IgD-negative memory B cell (primary cell): ENCODE results near the gene GNG14. TPM values are rescaled to one million over a fixed set of nuclear protein-coding genes. Genes with fewer than 3 reads are reported as not detected.
A peak's percentile ranks its signal among the peaks of the same experiment; 100 is the strongest.

ENCODE experiments used
- H3K27ac Mint-ChIP-seq, 3 donors: one replicate each; pipeline ENCODE4 v1.8.0; 2020 to 2022; ENCODE audit warnings: mild to moderate bottlenecking in 3 of 3, mixed read lengths in 3 of 3, moderate library complexity in 1 of 3
- H3K27me3 Mint-ChIP-seq: one replicate; pipeline ENCODE4 v1.8.0; 2021; ENCODE audit warnings: mixed read lengths
- H3K36me3 Mint-ChIP-seq: one replicate; pipeline ENCODE4 v1.8.0; 2020; ENCODE audit warnings: mild to moderate bottlenecking, mixed read lengths
- H3K4me1 Mint-ChIP-seq, 3 donors: one replicate each; pipeline ENCODE4 v1.8.0; 2020 to 2022; ENCODE audit warnings: mixed read lengths in 3 of 3, mild to moderate bottlenecking in 1 of 3
- H3K4me3 Mint-ChIP-seq, 4 donors: one replicate each; pipeline ENCODE4 v1.8.0; 2020 to 2022; ENCODE audit warnings: mild to moderate bottlenecking in 4 of 4, mixed read lengths in 4 of 4, moderate library complexity in 3 of 4
- H3K9me3 Mint-ChIP-seq, 3 donors: one replicate each; pipeline ENCODE4 v1.8.0; 2020 to 2021; ENCODE audit warnings: mixed read lengths in 3 of 3, mild to moderate bottlenecking in 1 of 3
- polyA plus RNA-seq: library from polyadenylated mRNA; unstranded; fragments of 300-500 nt; fragmentation: Illumina TruSeq; gene quantifications from one replicate; pipeline ENCODE4 v1.2.3, GENCODE V29; 2021

Gene GNG14
- polyA plus RNA-seq, 1 donor from 2014 or later, result not detected

DNA sequence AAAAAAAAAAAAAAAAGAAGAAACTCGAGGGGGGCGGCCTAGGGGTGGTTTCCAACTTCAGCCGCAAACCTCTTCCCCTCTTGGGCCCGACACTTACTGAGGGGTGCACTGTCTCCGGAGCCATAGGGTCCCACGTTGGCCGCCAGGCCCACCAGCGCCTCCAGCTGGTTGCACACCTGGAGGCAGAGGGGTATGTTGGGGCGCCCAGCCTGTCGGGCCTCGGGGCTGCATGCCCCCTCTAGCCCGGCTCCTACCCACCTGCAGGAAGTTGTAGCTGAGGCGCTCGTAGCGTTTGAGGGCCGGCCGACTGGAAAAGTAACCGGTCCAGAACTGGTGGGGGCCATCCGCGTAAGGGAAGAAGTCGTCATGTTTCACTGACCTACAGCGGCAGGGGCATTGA, 29.8 kb upstream of the GNG14 start:
- H3K27ac Mint-ChIP-seq, result no peak overlapping the region
- H3K9me3 Mint-ChIP-seq, result no peaks in the 10 kb centered on the region
- H3K4me1 Mint-ChIP-seq, result peaks cover 0 to 4% (median 0%) of the 10 kb centered on the region in 3 donors
- H3K36me3 Mint-ChIP-seq, result peaks cover 12% of the 10 kb centered on the region
- no peaks in the 10 kb centered on the region for H3K27me3 Mint-ChIP-seq
- H3K4me3 Mint-ChIP-seq, result no peak overlapping the region

DNA sequence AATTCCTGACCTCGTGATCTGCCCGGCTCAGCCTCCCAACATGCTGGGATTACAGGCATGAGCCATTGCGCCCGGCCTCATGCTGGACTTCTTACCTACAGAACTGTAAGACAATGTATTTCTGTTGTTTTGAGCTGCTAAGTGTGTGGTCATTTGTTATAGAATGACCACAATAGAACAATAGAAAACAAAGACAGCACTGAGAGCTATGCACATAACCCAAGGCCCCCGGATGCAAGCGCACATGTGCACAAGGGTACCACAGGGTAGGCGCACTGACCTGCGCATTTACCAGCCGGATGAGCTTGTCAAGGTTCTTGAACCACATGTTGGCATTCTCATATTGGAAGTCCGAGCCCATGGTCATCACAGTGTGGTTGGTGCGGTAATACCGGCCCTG, 26.8 kb upstream of the GNG14 start:
- Mint-ChIP-seq H3K27ac (no peak overlapping the region), H3K36me3 (peaks cover 6% of the 10 kb centered on the region)

DNA sequence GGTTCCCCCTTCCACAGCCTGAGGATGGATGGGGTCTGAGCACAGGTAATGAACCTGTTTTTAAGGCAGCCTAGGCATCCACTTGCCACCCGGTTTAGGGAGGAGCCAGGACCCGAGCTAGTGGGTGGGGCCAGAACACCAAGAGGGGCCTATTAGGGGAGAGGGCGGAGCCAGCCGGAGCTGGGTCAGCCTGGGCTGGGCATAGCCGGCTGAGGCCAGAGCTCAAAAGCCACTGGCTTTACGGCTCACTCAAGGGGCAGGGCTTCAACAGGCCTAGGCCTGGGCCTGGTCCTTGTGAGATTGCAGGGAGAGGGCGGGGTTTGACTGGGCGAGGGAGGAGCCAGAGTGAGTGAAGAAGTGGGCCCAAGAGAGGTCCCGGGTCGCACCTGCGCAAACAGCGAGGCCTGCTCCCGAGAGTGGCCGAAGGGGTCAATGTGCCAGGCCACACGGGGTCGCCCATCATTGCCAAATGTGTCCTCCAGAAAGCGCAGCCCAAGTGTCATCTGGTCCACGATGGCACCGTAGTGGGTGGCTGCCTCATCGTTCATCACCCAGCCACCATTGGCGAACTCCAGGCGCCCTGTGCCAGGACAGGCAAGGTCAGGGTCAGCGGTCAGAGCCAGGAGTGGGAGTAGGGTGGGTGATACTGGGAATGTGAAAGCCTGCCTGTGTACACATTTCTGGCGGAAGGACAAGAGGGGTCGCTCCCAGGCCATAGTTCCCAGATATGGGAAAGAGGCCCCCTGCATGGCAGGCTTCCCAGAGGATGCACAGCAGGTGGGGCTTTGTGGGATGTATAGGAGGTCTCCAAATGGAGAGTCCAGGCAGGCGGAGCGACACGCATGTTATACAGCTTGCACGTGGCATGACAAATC, 23.2 kb upstream of the GNG14 start:
- Mint-ChIP-seq H3K27ac (peak overlapping the region; percentile 95 to 99 (median 98)), H3K9me3 (no peaks in the 10 kb centered on the region), H3K27me3 (no peaks in the 10 kb centered on the region), H3K4me1 (peaks cover 18 to 25% (median 18%) of the 10 kb centered on the region in 3 donors), H3K4me3 (peak overlapping the region; percentile 95 to 98 (median 96)), H3K36me3 (peaks cover 5% of the 10 kb centered on the region)

More for the DNA sequence above, 26.8 kb upstream of the GNG14 start:
- Mint-ChIP-seq H3K9me3 (no peaks in the 10 kb centered on the region), H3K27me3 (no peaks in the 10 kb centered on the region), H3K4me3 (peak overlapping the region in 1 of 4 donors; percentile 29), H3K4me1 (peaks cover 6 to 9% (median 7%) of the 10 kb centered on the region in 3 donors)

DNA sequence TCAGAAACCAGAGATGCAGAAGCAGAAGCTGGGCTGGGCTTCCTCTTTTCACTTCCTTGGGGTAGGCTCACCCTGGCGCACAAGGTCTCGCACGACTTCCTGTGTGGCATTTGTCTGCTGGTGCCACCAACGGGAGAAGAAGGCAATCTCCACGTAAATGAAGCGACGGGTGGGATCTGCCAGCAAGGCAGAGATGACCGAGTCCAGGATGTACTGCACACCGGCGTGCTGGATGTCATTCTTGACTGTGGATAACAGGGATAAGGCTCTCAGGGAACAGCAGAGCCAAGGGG, 22.6 kb upstream of the GNG14 start:
- peak overlapping the region; percentile 95 to 98 (median 96) for H3K4me3 Mint-ChIP-seq
- H3K9me3 Mint-ChIP-seq, result no peaks in the 10 kb centered on the region
- H3K36me3 Mint-ChIP-seq, result peaks cover 3% of the 10 kb centered on the region
- no peaks in the 10 kb centered on the region for H3K27me3 Mint-ChIP-seq
- H3K27ac Mint-ChIP-seq, result peak overlapping the region; percentile 95 to 99 (median 98)
- H3K4me1 Mint-ChIP-seq, result peaks cover 16 to 25% (median 19%) of the 10 kb centered on the region in 3 donors

DNA sequence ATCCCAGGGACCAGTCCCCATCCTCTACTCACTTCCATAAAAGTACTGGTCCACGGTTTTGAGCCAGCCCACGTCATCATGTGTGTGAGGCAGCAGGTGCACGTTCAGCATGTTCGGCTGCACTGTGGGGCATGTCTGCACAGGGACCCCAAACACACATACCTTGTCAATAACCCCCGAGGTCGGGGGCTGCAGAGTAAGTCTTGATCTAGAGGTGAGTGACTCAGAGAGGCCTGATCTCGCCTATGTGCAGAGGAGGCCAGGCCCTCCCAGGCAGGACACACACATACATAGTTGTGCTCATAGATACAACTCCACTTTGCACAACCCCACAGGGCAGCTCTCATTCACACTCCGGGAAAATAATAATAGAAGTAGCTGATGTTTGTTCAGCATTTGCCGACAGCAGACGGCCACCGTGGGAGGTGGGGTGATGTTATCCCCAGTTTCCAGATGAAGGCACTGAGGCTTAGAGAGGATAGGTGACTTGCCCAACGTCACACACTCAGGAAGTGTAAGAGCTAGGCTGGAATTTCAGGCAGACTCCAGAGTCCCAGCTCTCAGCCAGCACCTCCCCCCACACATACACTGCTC, 22.0 kb upstream of the GNG14 start:
- H3K9me3 Mint-ChIP-seq, result no peaks in the 10 kb centered on the region
- H3K4me1 Mint-ChIP-seq, result peaks cover 16 to 25% (median 19%) of the 10 kb centered on the region in 3 donors
- H3K4me3 Mint-ChIP-seq, result peak overlapping the region; percentile 95 to 98 (median 96)
- no peaks in the 10 kb centered on the region for H3K36me3 Mint-ChIP-seq
- H3K27me3 Mint-ChIP-seq, result no peaks in the 10 kb centered on the region
- H3K27ac Mint-ChIP-seq, result peak overlapping the region; percentile 95 to 99 (median 98)

DNA sequence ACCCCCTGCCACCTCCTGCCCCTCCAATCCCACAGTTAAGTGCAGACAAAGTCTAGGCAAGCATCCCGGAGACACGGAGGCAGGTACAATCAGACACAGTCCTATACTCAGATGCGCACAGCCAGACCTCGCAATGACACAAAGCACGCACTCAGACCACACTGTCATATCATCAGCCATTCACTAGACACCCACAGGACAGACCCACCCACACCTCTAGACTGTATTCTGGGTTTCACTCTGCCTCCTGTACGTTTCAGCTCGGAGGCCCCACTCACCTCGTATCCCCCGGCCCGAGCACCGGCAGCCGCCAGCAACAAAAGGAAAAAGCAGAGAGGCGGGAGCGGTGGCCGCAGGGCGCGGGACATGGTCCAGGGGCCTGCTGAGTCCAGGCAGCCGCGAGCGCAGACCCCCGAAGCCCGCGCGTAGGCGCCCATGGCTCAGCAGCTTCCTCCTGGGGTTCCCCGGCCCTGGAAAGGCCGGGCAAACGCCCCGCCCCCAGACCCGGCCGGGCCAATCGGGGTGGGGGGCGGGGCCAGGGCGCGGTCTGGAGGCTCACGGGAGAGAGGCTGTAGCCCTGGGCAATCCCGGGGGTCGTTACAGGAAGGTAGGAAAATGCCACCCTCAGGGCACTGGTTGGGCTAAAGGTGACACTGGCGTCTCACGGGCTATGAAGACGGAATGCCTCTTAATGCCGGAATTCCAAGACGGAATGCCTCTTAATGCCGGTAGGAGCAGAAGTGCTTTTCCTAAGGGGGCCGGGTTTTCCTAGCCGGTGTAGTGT, 21.3 kb upstream of the GNG14 start, which contains the start of the genes MAN2B1 and WDR83:
Gene MAN2B1, minus strand, starts transcription at position 478 of the 784 bp plus-strand sequence. Its CDS starts 41 bp downstream, at position 437.
Gene WDR83, plus strand, starts transcription at position 543 of the 784 bp plus-strand sequence. CDS start 2,984 bp downstream, outside the sequence.
- no peaks in the 10 kb centered on the region for H3K36me3 Mint-ChIP-seq
- H3K4me1 Mint-ChIP-seq, result peaks cover 16 to 25% (median 19%) of the 10 kb centered on the region in 3 donors
- peak within 1 kb of the TSS; percentile 95 to 99 (median 98) for H3K27ac Mint-ChIP-seq
- no peaks in the 10 kb centered on the region for H3K27me3 Mint-ChIP-seq
- no peaks in the 10 kb centered on the region for H3K9me3 Mint-ChIP-seq
- peak within 1 kb of the TSS; percentile 95 to 98 (median 96) for H3K4me3 Mint-ChIP-seq

DNA sequence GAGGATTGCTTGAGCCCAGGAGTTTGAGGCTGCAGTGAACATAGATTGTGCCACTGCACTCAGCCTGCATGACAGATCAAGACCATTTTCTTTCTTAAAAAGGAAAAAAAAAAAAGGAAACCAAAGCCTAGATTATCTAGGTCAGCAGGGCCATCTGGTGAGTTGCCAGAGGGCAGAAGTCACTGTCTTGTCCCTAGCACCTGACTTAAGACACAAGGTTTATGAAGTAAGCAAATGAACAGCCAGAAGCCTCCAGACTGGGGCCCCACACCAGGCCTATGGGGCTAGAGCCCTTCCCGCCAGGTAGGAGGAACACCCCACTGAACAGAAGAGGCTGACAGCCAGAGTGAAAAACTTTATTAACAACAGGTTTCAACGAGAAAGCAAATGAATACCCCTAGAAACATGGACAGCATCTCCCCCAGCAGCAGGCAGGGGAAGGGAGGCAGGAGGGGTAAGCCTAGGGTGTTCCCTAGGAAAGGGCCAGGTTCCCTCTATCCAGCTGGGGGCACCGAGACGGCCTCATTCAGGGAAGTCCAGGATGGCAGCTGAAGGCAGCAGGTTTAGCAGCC, 20.0 kb upstream of the GNG14 start:
- H3K4me3 Mint-ChIP-seq, result peak overlapping the region; percentile 95 to 100 (median 96)

DNA sequence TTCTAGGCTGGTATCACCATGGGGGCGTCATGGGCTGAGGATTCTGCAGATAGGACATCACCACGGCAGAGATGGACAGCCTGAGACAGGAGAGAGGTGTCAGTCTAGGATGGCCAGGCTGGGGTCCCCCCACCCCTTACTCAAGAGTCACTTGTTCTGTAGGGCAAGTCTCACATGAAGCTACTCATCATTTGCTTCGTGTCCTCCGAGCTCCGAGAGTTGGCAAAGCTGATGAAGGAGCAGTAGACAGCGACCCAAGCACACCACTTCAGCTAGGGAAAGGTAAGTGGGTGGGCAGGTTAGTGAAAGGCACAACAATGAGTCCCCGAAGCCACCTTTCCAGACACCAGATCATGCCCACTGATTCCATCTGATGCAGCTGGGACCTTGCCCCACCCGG, 19.5 kb upstream of the GNG14 start:
- no peaks in the 10 kb centered on the region for H3K9me3 Mint-ChIP-seq
- H3K27ac Mint-ChIP-seq, result peak overlapping the region; percentile 99 to 100 (median 100)
- peaks cover 19 to 28% (median 19%) of the 10 kb centered on the region in 3 donors for H3K4me1 Mint-ChIP-seq
- H3K4me3 Mint-ChIP-seq, result peak overlapping the region; percentile 95 to 100 (median 97)
- H3K27me3 Mint-ChIP-seq, result no peaks in the 10 kb centered on the region
- no peaks in the 10 kb centered on the region for H3K36me3 Mint-ChIP-seq

More for the DNA sequence above, 20.0 kb upstream of the GNG14 start:
- Mint-ChIP-seq H3K27ac (peak overlapping the region in 2 of 3 donors; percentile 46 to 99), H3K9me3 (no peaks in the 10 kb centered on the region), H3K27me3 (no peaks in the 10 kb centered on the region), H3K4me1 (peaks cover 19 to 28% (median 19%) of the 10 kb centered on the region in 3 donors), H3K36me3 (no peaks in the 10 kb centered on the region)

DNA sequence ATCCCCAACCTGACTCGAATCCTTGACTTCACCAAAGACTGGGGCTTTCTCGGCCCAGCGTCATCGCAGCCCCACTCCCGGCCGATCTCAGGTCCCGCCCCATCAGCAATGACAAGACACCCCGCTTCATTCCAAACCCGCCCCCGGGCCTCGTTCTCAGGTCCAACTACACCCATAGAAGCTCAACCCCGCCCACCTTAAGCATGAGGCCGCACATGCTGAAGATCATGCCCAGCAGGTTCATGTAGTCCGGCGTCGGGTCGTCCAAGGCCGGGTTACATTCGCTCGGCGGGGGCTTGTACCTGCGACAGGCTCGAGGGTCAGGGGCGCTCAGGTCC, 18.9 kb upstream of the GNG14 start:
- H3K9me3 Mint-ChIP-seq, result no peaks in the 10 kb centered on the region
- H3K4me3 Mint-ChIP-seq, result peak overlapping the region; percentile 95 to 100 (median 97)
- no peaks in the 10 kb centered on the region for H3K36me3 Mint-ChIP-seq
- H3K27me3 Mint-ChIP-seq, result no peaks in the 10 kb centered on the region
- H3K27ac Mint-ChIP-seq, result peak overlapping the region; percentile 99 to 100 (median 100)
- H3K4me1 Mint-ChIP-seq, result peaks cover 19 to 28% (median 20%) of the 10 kb centered on the region in 3 donors

DNA sequence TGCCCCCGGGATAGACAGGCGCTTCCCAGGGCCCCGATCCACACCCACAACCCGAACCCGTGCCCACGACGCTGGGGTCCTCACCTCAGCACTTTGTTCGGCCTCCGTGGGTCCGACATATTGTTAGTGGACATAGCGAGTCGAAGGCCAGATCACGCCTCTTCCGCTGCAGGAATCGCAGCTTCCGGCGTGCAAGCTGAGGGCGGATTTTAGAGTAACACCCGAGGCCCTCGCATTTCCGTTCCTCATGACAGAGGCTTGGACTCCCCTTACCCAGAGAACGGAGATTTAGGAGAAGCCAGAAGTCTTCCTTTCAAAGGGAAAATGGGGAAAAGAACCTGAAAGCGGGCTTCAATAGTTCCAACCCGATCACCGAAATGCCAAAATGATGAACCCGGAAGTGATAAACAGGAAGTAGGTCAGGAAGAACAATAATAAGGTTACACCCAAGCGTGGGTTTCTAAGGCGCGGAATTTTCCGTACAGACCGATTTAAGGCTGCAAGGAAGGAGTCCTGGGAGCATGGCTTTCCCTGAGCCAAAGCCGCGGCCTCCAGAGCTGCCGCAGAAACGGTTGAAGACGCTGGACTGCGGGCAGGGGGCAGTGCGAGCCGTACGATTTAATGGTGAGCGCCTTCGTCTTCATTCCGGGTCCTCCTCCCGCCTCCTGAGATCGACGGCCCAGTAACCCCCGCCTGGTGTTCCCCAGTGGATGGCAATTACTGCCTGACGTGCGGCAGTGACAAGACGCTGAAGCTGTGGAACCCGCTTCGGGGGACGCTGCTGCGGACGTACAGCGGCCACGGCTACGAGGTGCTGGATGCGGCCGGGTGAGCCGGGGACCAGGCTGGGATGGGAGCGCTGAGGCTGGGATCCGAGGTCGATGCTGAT, 18.3 kb upstream of the GNG14 start:
- H3K9me3 Mint-ChIP-seq, result no peaks in the 10 kb centered on the region
- H3K36me3 Mint-ChIP-seq, result peaks cover 4% of the 10 kb centered on the region
- no peaks in the 10 kb centered on the region for H3K27me3 Mint-ChIP-seq
- H3K27ac Mint-ChIP-seq, result peak overlapping the region; percentile 99 to 100 (median 100)
- H3K4me1 Mint-ChIP-seq, result peaks cover 19 to 25% (median 23%) of the 10 kb centered on the region in 3 donors
- H3K4me3 Mint-ChIP-seq, result peak overlapping the region; percentile 95 to 100 (median 97)

DNA sequence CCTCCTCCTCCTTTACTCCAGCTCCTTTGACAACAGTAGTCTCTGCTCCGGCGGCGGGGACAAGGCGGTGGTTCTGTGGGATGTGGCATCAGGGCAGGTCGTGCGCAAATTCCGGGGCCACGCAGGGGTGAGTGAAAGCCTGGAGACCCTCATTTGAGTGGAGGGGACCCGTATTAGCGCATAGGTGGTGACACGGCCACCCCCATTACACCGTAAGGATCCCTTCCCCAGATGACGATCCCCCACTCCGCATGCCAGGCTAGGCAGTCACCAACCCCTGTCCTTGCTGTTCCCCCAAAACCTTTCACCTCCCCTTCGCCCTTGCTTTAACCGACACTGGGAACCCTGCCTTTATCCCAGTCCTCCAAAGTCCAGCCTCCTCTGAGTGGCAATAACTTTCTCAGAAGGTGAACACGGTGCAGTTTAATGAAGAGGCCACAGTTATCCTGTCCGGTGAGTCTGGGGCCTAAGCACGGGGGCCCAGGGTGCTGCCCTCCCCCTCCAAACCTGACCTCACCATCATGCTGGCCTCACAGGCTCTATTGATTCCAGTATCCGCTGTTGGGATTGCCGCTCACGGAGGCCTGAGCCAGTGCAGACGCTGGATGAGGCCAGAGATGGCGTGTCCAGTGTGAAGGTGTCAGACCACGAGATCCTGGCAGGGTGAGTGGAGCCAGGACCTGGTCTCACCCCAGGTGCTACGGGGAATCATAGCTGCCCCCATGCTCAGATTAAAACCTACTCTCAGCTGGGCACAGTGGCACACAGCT, 17.5 kb upstream of the GNG14 start:
- Mint-ChIP-seq H3K27ac (peak overlapping the region in 2 of 3 donors; percentile 99 to 100), H3K27me3 (no peaks in the 10 kb centered on the region), H3K36me3 (peaks cover 5% of the 10 kb centered on the region), H3K4me3 (peak overlapping the region; percentile 95 to 100 (median 97)), H3K4me1 (peaks cover 13 to 23% (median 19%) of the 10 kb centered on the region in 3 donors), H3K9me3 (no peaks in the 10 kb centered on the region)

DNA sequence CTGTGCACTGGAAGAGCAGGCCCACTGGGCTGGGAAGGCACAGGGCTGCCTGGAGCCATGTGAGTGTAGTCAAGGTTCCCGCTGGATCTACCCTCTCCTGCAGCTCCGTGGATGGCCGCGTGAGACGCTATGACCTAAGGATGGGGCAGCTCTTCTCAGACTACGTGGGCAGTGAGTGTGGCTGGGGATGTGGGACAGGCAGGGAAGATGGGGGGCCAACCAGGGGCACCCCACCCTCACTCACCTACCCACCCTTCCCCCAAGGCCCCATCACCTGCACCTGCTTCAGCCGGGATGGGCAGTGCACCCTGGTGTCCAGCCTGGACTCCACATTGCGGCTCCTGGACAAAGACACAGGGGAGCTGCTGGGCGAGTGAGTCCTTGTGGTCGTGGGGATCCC, 15.1 kb upstream of the GNG14 start:
- Mint-ChIP-seq H3K4me3 (peak overlapping the region in 1 of 4 donors; percentile 17), H3K9me3 (no peaks in the 10 kb centered on the region), H3K4me1 (peaks cover 17 to 26% (median 21%) of the 10 kb centered on the region in 3 donors), H3K27ac (peak overlapping the region in 1 of 3 donors; percentile 68), H3K27me3 (no peaks in the 10 kb centered on the region), H3K36me3 (peaks cover 6% of the 10 kb centered on the region)

DNA sequence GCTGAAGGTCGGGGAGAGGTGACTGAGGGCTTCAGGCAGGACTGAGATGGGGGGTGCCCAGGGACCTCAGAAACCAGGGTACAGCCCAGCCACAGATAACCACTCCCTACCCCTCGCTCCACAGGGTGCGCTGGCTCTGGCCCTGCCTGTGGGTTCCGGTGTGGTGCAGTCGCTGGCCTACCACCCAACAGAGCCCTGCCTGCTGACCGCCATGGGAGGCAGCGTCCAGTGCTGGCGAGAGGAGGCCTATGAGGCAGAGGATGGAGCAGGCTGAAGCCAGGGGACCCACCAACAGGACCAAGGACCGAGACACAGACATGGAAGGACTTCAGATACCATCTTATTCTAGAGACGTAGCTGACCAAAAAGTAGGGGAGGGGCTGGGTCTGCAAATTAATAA, 12.4 kb upstream of the GNG14 start:
- Mint-ChIP-seq H3K27ac (peak overlapping the region in 1 of 3 donors; percentile 78), H3K4me1 (peaks cover 5 to 19% (median 16%) of the 10 kb centered on the region in 3 donors), H3K9me3 (no peaks in the 10 kb centered on the region), H3K4me3 (peak overlapping the region in 1 of 4 donors; percentile 7), H3K27me3 (no peaks in the 10 kb centered on the region), H3K36me3 (peaks cover 10% of the 10 kb centered on the region)
